ENCODE measurements around the gene SPRTN. TPM values are rescaled to one million over a fixed set of nuclear protein-coding genes. Genes with fewer than 3 reads are reported as not detected.

The SPRTN gene
- total RNA-seq, 1 donor from 2014 or later = 14.2 TPM

- Histone ChIP-seq H3K36me3 (ENCODE audit: control insufficient read depth, insufficient read depth, low read length) (peaks cover 4% of the 10 kb centered on the region), H3K4me3 (ENCODE audit: low read depth, low read length) (no peak overlapping the region), H3K27me3 (ENCODE audit: control insufficient read depth, insufficient read depth, low read length) (no peaks in the 10 kb centered on the region)
- FAIRE-seq (no peak), DNase-seq (ENCODE audit: low read depth) (no peak)
- no peak for TF ChIP-seq CTCF (IDR thresholded peaks at IDR 0.05; ENCODE audit: insufficient read depth, low read length, severe bottlenecking)
These were observed 36.3 kb downstream of the SPRTN start for GRCh38 chr1:231374394-231374793.

- no peak for FAIRE-seq
- H3K27me3 ChIP-seq (ENCODE audit: control insufficient read depth, insufficient read depth, low read length) = no peaks in the 10 kb centered on the region
- H3K4me3 ChIP-seq (ENCODE audit: low read depth, low read length) = no peak overlapping the region
- peak; percentile 32 for DNase-seq (ENCODE audit: low read depth)
- TF ChIP-seq CTCF (IDR thresholded peaks at IDR 0.05; ENCODE audit: insufficient read depth, low read length, severe bottlenecking) = no peak
- peaks cover 2% of the 10 kb centered on the region for H3K36me3 ChIP-seq (ENCODE audit: control insufficient read depth, insufficient read depth, low read length)
These were observed 38.0 kb downstream of the SPRTN start for GRCh38 chr1:231376101-231376500.

- H3K27me3 ChIP-seq (ENCODE audit: control insufficient read depth, insufficient read depth, low read length) = no peaks in the 10 kb centered on the region
- FAIRE-seq (no peak), DNase-seq (ENCODE audit: low read depth) (no peak)
- no peak for TF ChIP-seq CTCF (IDR thresholded peaks at IDR 0.05; ENCODE audit: insufficient read depth, low read length, severe bottlenecking)
- peaks cover 2% of the 10 kb centered on the region for H3K36me3 ChIP-seq (ENCODE audit: control insufficient read depth, insufficient read depth, low read length)
- no peak overlapping the region for H3K4me3 ChIP-seq (ENCODE audit: low read depth, low read length)
These were observed 38.9 kb downstream of the SPRTN start for GRCh38 chr1:231376875-231377549.

GRCh38 chr1:231381729-231382128, 43.6 kb downstream of the SPRTN start:
- DNase-seq (ENCODE audit: low read depth) (peak; percentile 33), FAIRE-seq (no peak)
- H3K27me3 ChIP-seq (ENCODE audit: control insufficient read depth, insufficient read depth, low read length) = no peaks in the 10 kb centered on the region
- no peak for TF ChIP-seq CTCF (IDR thresholded peaks at IDR 0.05; ENCODE audit: insufficient read depth, low read length, severe bottlenecking)
- H3K4me3 ChIP-seq (ENCODE audit: low read depth, low read length) = no peak overlapping the region
- H3K36me3 ChIP-seq (ENCODE audit: control insufficient read depth, insufficient read depth, low read length) = peaks cover under 1% of the 10 kb centered on the region

- DNase-seq (ENCODE audit: low read depth) = no peak
- no peaks in the 10 kb centered on the region for H3K27me3 ChIP-seq (ENCODE audit: control insufficient read depth, insufficient read depth, low read length)
- H3K4me3 ChIP-seq (ENCODE audit: low read depth, low read length) = no peak overlapping the region
- H3K36me3 ChIP-seq (ENCODE audit: control insufficient read depth, insufficient read depth, low read length) = no peaks in the 10 kb centered on the region
- TF ChIP-seq CTCF (IDR thresholded peaks at IDR 0.05; ENCODE audit: insufficient read depth, low read length, severe bottlenecking) = no peak
- no peak for FAIRE-seq
These were observed 44.3 kb downstream of the SPRTN start for GRCh38 chr1:231382426-231382825.

Measured in bronchial epithelial cell (primary cell).